ENCODE results near the gene UROC1. TPM values are rescaled to one million over a fixed set of nuclear protein-coding genes. Genes with fewer than 3 reads are reported as not detected.

The UROC1 gene
- total RNA-seq, 1 donor from 2014 or later, result not detected

GRCh38 chr3:126434931-126435411, 82.6 kb downstream of the UROC1 start:
- Histone ChIP-seq H3K4me3 (no peak overlapping the region), H3K27ac (no peak overlapping the region), H3K36me3 (peaks cover 19 to 60% of the 10 kb centered on the region in 2 donors), H3K4me1 (no peaks in the 10 kb centered on the region), H3K9me3 (peaks cover 0 to 8% of the 10 kb centered on the region in 2 donors), H3K27me3 (no peaks in the 10 kb centered on the region)
- DNase-seq (ENCODE audit: low spot score in 2 of 2), result peak in 1 of 2 donors; percentile 59
- intact Hi-C loops (cut with DNase I), result no loop called here
- TF ChIP-seq, protein P1, sequence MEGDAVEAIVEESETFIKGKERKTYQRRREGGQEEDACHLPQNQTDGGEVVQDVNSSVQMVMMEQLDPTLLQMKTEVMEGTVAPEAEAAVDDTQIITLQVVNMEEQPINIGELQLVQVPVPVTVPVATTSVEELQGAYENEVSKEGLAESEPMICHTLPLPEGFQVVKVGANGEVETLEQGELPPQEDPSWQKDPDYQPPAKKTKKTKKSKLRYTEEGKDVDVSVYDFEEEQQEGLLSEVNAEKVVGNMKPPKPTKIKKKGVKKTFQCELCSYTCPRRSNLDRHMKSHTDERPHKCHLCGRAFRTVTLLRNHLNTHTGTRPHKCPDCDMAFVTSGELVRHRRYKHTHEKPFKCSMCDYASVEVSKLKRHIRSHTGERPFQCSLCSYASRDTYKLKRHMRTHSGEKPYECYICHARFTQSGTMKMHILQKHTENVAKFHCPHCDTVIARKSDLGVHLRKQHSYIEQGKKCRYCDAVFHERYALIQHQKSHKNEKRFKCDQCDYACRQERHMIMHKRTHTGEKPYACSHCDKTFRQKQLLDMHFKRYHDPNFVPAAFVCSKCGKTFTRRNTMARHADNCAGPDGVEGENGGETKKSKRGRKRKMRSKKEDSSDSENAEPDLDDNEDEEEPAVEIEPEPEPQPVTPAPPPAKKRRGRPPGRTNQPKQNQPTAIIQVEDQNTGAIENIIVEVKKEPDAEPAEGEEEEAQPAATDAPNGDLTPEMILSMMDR (IDR thresholded peaks at IDR 0.05), result no peak

- TF ChIP-seq, protein P1 (IDR thresholded peaks at IDR 0.05), result no peak
- no peak overlapping the region for H3K4me3 ChIP-seq
- peaks cover 0 to 11% of the 10 kb centered on the region in 2 donors for H3K9me3 ChIP-seq
- intact Hi-C loops (cut with DNase I), result no loop called here
- no peak overlapping the region for H3K27ac ChIP-seq
- H3K27me3 ChIP-seq, result no peaks in the 10 kb centered on the region
- H3K4me1 ChIP-seq, result no peaks in the 10 kb centered on the region
- peak in 1 of 2 donors; percentile 53 for DNase-seq (ENCODE audit: low spot score in 2 of 2)
- H3K36me3 ChIP-seq, result peaks cover 19 to 52% of the 10 kb centered on the region in 2 donors
Observed at GRCh38 chr3:126434264-126434590, 83.3 kb downstream of the UROC1 start.

GRCh38 chr3:126433496-126434263, 83.9 kb downstream of the UROC1 start:
- H3K9me3 ChIP-seq, result peaks cover 0 to 11% of the 10 kb centered on the region in 2 donors
- peaks cover 18 to 47% of the 10 kb centered on the region in 2 donors for H3K36me3 ChIP-seq
- no peaks in the 10 kb centered on the region for H3K4me1 ChIP-seq
- TF ChIP-seq, protein P1 (IDR thresholded peaks at IDR 0.05), result no peak
- intact Hi-C loops (cut with DNase I), result no loop called here
- DNase-seq (ENCODE audit: low spot score in 2 of 2), result no peak
- no peak overlapping the region for H3K4me3 ChIP-seq
- no peaks in the 10 kb centered on the region for H3K27me3 ChIP-seq
- H3K27ac ChIP-seq, result no peak overlapping the region

DNA sequence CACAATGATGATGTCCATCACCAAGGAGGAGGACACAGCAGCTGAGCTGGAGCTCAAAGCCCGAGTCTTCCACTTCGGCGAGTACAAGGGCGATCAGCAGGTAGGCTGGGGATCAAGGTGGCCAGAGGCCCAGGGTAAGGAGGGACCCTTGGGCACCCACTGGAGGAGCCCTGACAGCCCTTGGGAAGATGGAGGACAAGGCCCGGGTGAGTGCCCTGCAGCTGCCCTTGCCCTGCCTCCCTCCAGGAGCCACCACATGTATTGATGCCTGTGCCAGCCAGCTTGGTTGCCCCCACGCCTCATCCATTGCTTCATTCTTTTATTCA, 84.5 kb downstream of the UROC1 start:
- Histone ChIP-seq H3K27me3 (no peaks in the 10 kb centered on the region), H3K9me3 (peaks cover 0 to 11% of the 10 kb centered on the region in 2 donors), H3K27ac (no peak overlapping the region), H3K4me3 (no peak overlapping the region), H3K36me3 (peaks cover 12 to 41% of the 10 kb centered on the region in 2 donors), H3K4me1 (no peaks in the 10 kb centered on the region)
- peak in 1 of 2 donors; percentile 54 for DNase-seq (ENCODE audit: low spot score in 2 of 2)
- TF ChIP-seq, protein P1 (IDR thresholded peaks at IDR 0.05), result no peak
- intact Hi-C loops (cut with DNase I), result no loop called here

- H3K4me1 ChIP-seq, result no peaks in the 10 kb centered on the region
- H3K9me3 ChIP-seq, result peaks cover 0 to 11% of the 10 kb centered on the region in 2 donors
- H3K4me3 ChIP-seq, result no peak overlapping the region
- TF ChIP-seq, protein P1 (IDR thresholded peaks at IDR 0.05), result no peak
- no peak overlapping the region for H3K27ac ChIP-seq
- peaks cover 10 to 35% of the 10 kb centered on the region in 2 donors for H3K36me3 ChIP-seq
- H3K27me3 ChIP-seq, result no peaks in the 10 kb centered on the region
- intact Hi-C loops (cut with DNase I), result no loop called here
- DNase-seq (ENCODE audit: low spot score in 2 of 2), result no peak
Observed at GRCh38 chr3:126432361-126433104, 85.0 kb downstream of the UROC1 start.

Other genes starting within 250 kb of the UROC1 start
- gene KLF15, start 160.4 kb downstream of the UROC1 start, total RNA-seq, result 74.0 TPM
- not detected for gene CFAP100, start 122.9 kb downstream of the UROC1 start, total RNA-seq
- gene ZXDC, start 41.9 kb downstream of the UROC1 start, total RNA-seq, result 74.4 TPM
- gene CHST13, start 6.4 kb upstream of the UROC1 start, total RNA-seq, result not detected
- not detected for gene C3orf22, start 41.2 kb upstream of the UROC1 start, total RNA-seq
- gene TXNRD3, start 137.4 kb upstream of the UROC1 start, total RNA-seq, result 18.9 TPM
- gene CHCHD6, start 186.5 kb upstream of the UROC1 start, total RNA-seq, result 1.2 TPM

Measured in ascending aorta (tissue), 2 donors.